ENCODE results near the gene YKT6.
"Not testable (repeated sequence)": the region's sequence is repeated elsewhere in the genome, so short reads cannot be mapped to it uniquely, and the experiment has no call there.

YKT6 gene

DNA sequence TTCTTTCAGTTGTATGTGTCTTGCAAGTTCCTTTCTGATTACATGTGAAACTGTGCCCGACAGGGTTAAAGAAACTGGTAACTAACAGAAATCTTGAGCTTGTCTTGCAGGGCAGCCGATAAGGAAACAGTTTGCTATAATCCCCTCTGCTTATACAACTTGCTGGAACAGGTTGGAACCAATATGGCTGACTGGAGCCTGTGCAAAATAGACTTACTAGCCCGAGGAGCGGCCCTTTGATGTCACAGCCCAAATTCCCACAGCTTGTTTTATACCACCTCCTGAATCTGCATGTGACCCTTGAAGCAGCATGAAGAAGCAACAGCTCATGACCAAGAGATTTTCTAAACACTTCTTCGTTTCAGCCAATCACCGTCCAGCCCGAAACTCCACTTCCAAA is 3.3 kb upstream of the YKT6 start:
- H3K4me2 ChIP-seq (ENCODE audit: low read length), result no peak overlapping the region
- no peaks in the 10 kb centered on the region for H3K9me3 ChIP-seq (replicated peaks; ENCODE audit: low read length)
- no peak overlapping the region for H3K4me3 ChIP-seq (ENCODE audit: low read length)
- H3K36me3 ChIP-seq (ENCODE audit: insufficient read depth, low read length), result no peaks in the 10 kb centered on the region
- H3K9ac ChIP-seq (ENCODE audit: low read depth, low read length), result no peak overlapping the region
- peaks cover 2% of the 10 kb centered on the region for H3K27me3 ChIP-seq (ENCODE audit: control insufficient read depth, insufficient read depth, low read length)
- H3K4me1 ChIP-seq (ENCODE audit: control insufficient read depth, insufficient read depth, low read length), result peaks cover 10% of the 10 kb centered on the region

DNA sequence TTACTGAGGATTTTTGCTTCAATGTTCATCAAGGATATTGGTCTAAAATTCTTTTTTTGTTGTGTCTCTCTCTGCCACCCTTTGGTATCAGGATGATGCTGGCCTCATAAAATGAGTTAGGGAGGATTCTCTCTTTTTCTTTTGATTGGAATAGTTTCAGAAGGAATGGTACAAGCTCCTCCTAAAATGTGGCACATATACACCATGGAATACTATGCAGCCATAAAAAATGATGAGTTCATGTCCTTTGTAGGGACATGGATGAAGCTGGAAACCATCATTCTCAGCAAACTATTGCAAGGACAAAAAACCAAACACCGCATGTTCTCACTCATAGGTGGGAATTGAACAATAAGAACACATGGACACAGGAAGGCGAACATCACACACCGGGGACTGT is 615 bp upstream of the YKT6 start:
- not testable (repeated sequence) for H3K9ac ChIP-seq (ENCODE audit: low read depth, low read length); H3K4me2 ChIP-seq (ENCODE audit: low read length); H3K27me3 ChIP-seq (ENCODE audit: control insufficient read depth, insufficient read depth, low read length); H3K9me3 ChIP-seq (replicated peaks; ENCODE audit: low read length); H3K4me3 ChIP-seq (ENCODE audit: low read length)
- Histone ChIP-seq H3K36me3 (ENCODE audit: insufficient read depth, low read length) (peaks cover 12% of the 10 kb centered on the region), H3K4me1 (ENCODE audit: control insufficient read depth, insufficient read depth, low read length) (peaks cover 14% of the 10 kb centered on the region)

DNA sequence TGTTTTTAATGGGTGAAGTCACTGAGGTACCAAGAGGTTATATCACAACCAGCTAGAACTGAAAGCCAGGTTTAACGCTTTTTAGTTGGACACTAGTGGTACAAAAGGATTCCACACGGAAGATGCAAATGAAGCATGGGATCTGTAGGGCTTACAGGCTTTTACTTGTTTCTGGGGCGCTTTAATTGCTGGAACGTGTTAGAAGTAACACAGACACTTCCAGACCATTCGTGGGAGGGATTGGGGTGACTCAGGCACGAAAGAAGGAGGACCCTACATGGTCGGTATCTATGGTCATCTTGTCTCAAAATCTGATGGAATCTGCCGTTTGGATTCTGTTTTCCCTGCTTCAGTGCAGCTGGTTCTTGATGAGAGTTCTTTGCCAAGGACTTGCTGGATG is 1.0 kb downstream of the YKT6 start:
- Histone ChIP-seq H3K4me3 (ENCODE audit: low read length) (peak overlapping the region; percentile 97), H3K9me3 (replicated peaks; ENCODE audit: low read length) (no peaks in the 10 kb centered on the region), H3K4me2 (ENCODE audit: low read length) (peak overlapping the region; percentile 79), H3K9ac (ENCODE audit: low read depth, low read length) (peak overlapping the region; percentile 96), H3K27me3 (ENCODE audit: control insufficient read depth, insufficient read depth, low read length) (no peaks in the 10 kb centered on the region), H3K36me3 (ENCODE audit: insufficient read depth, low read length) (peaks cover 28% of the 10 kb centered on the region), H3K4me1 (ENCODE audit: control insufficient read depth, insufficient read depth, low read length) (peaks cover 8% of the 10 kb centered on the region)

- Histone ChIP-seq H3K4me3 (ENCODE audit: low read length) (no peak overlapping the region), H3K27me3 (ENCODE audit: control insufficient read depth, insufficient read depth, low read length) (no peaks in the 10 kb centered on the region), H3K4me2 (ENCODE audit: low read length) (no peak overlapping the region), H3K4me1 (ENCODE audit: control insufficient read depth, insufficient read depth, low read length) (peaks cover 8% of the 10 kb centered on the region), H3K9me3 (replicated peaks; ENCODE audit: low read length) (no peaks in the 10 kb centered on the region), H3K36me3 (ENCODE audit: insufficient read depth, low read length) (peaks cover 68% of the 10 kb centered on the region), H3K9ac (ENCODE audit: low read depth, low read length) (no peak overlapping the region)
Measured at GRCh38 chr7:44206008-44206407, 5.2 kb downstream of the YKT6 start.

DNA sequence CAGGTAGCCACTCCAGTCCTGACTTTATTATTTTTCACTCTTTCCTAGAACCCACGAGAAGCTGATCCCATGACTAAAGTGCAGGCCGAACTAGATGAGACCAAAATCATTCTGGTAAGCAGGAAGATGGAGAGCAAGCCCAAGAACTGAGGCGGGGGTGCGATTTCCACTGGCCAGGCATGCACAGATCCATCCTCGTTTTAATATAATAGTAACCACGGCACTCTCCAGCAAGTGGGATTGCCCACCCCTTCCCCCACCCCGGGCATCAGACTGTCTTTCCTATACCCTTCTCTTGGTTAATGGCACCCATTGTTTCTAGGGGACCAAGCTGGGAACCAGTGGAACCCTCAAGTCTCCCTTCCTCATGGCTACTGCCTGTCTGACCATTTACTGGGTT is 7.3 kb downstream of the YKT6 start:
- Histone ChIP-seq H3K36me3 (ENCODE audit: insufficient read depth, low read length) (peaks cover 88% of the 10 kb centered on the region), H3K27me3 (ENCODE audit: control insufficient read depth, insufficient read depth, low read length) (no peaks in the 10 kb centered on the region), H3K4me1 (ENCODE audit: control insufficient read depth, insufficient read depth, low read length) (no peaks in the 10 kb centered on the region), H3K4me2 (ENCODE audit: low read length) (no peak overlapping the region), H3K4me3 (ENCODE audit: low read length) (no peak overlapping the region), H3K9me3 (replicated peaks; ENCODE audit: low read length) (no peaks in the 10 kb centered on the region), H3K9ac (ENCODE audit: low read depth, low read length) (no peak overlapping the region)

- Histone ChIP-seq H3K4me1 (ENCODE audit: control insufficient read depth, insufficient read depth, low read length) (no peaks in the 10 kb centered on the region), H3K9me3 (replicated peaks; ENCODE audit: low read length) (no peaks in the 10 kb centered on the region), H3K4me3 (ENCODE audit: low read length) (no peak overlapping the region), H3K4me2 (ENCODE audit: low read length) (no peak overlapping the region), H3K27me3 (ENCODE audit: control insufficient read depth, insufficient read depth, low read length) (no peaks in the 10 kb centered on the region), H3K36me3 (ENCODE audit: insufficient read depth, low read length) (peaks cover 95% of the 10 kb centered on the region), H3K9ac (ENCODE audit: low read depth, low read length) (no peak overlapping the region)
Measured at GRCh38 chr7:44210107-44210506, 9.3 kb downstream of the YKT6 start.

DNA sequence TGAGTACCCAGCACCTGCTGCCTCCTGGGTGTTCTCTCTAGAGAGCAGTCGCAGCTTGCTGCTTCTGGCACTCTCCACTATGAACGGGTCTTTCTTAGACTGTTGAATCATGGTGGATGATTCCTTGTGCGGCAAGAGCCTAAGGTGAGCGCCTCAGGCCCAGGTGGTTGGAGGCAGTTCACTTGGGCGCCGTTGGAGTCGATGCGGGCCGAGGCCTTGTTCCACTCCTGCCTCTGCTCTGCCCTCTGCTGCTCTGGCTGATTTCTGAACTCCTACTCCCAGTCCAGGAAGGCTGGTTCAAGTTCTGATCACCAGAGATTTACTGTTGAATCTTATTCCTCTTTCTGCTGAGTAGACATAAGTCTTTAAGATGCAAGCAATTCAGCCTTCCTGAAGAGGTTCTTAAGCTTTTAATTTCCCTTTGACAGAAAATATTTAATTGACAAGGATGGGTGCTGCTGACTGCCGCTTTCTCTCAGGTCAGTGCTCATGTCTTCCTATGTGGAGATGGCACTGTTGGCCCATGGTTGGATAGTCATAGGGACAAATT is 10.4 kb downstream of the YKT6 start:
- Histone ChIP-seq H3K4me1 (ENCODE audit: control insufficient read depth, insufficient read depth, low read length) (no peaks in the 10 kb centered on the region), H3K36me3 (ENCODE audit: insufficient read depth, low read length) (peaks cover 84% of the 10 kb centered on the region), H3K27me3 (ENCODE audit: control insufficient read depth, insufficient read depth, low read length) (no peaks in the 10 kb centered on the region), H3K4me3 (ENCODE audit: low read length) (no peak overlapping the region), H3K4me2 (ENCODE audit: low read length) (no peak overlapping the region), H3K9me3 (replicated peaks; ENCODE audit: low read length) (no peaks in the 10 kb centered on the region), H3K9ac (ENCODE audit: low read depth, low read length) (no peak overlapping the region)

GRCh38 chr7:44212018-44212417 is 11.2 kb downstream of the YKT6 start:
- peaks cover 76% of the 10 kb centered on the region for H3K36me3 ChIP-seq (ENCODE audit: insufficient read depth, low read length)
- no peaks in the 10 kb centered on the region for H3K9me3 ChIP-seq (replicated peaks; ENCODE audit: low read length)
- H3K27me3 ChIP-seq (ENCODE audit: control insufficient read depth, insufficient read depth, low read length), result no peaks in the 10 kb centered on the region
- no peak overlapping the region for H3K9ac ChIP-seq (ENCODE audit: low read depth, low read length)
- no peak overlapping the region for H3K4me3 ChIP-seq (ENCODE audit: low read length)
- H3K4me1 ChIP-seq (ENCODE audit: control insufficient read depth, insufficient read depth, low read length), result no peaks in the 10 kb centered on the region
- H3K4me2 ChIP-seq (ENCODE audit: low read length), result no peak overlapping the region

- Histone ChIP-seq H3K9ac (ENCODE audit: low read depth, low read length) (no peak overlapping the region), H3K4me2 (ENCODE audit: low read length) (no peak overlapping the region), H3K4me1 (ENCODE audit: control insufficient read depth, insufficient read depth, low read length) (no peaks in the 10 kb centered on the region), H3K4me3 (ENCODE audit: low read length) (no peak overlapping the region), H3K36me3 (ENCODE audit: insufficient read depth, low read length) (peaks cover 70% of the 10 kb centered on the region), H3K9me3 (replicated peaks; ENCODE audit: low read length) (no peaks in the 10 kb centered on the region), H3K27me3 (ENCODE audit: control insufficient read depth, insufficient read depth, low read length) (no peaks in the 10 kb centered on the region)
Measured at GRCh38 chr7:44212581-44213184, 11.9 kb downstream of the YKT6 start.

DNA sequence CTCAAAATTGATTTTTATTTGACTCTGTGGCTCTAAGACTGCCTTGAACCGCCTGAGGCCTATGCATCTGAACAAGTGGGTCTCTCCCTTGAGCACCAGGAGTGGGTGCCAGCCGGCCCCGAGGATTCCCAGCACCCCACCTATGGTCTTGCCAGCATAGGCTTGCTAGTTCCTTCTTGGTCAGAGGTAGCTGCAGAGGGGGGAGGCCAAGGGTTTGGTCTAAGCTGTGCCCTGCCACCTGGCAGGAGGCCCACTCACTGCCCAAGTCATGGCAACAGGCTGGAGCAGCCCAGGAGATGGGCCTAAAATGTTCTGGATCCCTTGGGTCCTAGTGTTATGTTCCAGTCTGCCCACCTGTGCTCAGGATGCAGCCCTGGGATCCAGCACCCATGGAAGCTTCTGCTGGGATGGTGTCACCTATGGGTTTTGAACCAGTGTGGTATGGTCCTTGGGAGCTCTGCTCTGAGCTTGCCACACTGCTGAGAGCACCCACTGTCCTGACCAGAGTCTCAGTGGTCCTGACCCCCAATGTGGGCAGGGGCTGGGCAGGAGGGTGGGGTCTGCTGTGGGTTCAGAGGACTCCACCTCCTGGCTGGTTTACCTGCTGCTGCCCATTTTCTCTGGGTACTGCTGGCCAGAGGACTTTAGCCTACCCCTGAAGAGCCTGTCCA is 12.6 kb downstream of the YKT6 start:
- Histone ChIP-seq H3K9me3 (replicated peaks; ENCODE audit: low read length) (peaks cover under 1% of the 10 kb centered on the region), H3K4me2 (ENCODE audit: low read length) (no peak overlapping the region), H3K9ac (ENCODE audit: low read depth, low read length) (no peak overlapping the region), H3K4me1 (ENCODE audit: control insufficient read depth, insufficient read depth, low read length) (no peaks in the 10 kb centered on the region), H3K27me3 (ENCODE audit: control insufficient read depth, insufficient read depth, low read length) (no peaks in the 10 kb centered on the region), H3K4me3 (ENCODE audit: low read length) (no peak overlapping the region), H3K36me3 (ENCODE audit: insufficient read depth, low read length) (peaks cover 64% of the 10 kb centered on the region)

DNA sequence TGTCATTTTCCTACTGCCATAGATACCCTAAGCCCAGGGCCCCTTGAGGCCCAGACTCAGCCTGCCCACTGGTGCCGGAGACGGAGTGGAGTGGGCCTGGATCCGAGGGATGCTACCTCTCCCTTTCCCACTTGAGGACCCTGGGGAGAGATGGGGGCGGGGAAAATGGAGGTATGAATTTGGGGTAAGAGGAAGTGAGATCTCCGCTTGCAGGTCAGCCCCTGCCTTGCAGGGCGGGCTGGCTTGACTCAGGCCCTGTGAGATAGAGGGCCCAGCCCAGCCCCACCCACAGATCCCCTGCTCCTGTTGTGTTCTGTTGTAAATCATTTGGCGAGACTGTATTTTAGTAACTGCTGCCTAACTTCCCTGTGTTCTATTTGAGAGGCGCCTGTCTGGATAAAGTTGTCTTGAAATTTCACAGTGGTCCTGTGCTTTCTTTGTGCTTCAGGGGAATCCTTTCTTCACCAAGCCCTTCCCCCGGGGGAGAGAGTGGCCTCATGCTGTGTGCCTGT is 13.2 kb downstream of the YKT6 start:
- no peaks in the 10 kb centered on the region for H3K4me1 ChIP-seq (ENCODE audit: control insufficient read depth, insufficient read depth, low read length)
- H3K4me2 ChIP-seq (ENCODE audit: low read length), result no peak overlapping the region
- H3K27me3 ChIP-seq (ENCODE audit: control insufficient read depth, insufficient read depth, low read length), result no peaks in the 10 kb centered on the region
- no peak overlapping the region for H3K9ac ChIP-seq (ENCODE audit: low read depth, low read length)
- H3K36me3 ChIP-seq (ENCODE audit: insufficient read depth, low read length), result peaks cover 58% of the 10 kb centered on the region
- no peak overlapping the region for H3K4me3 ChIP-seq (ENCODE audit: low read length)
- peaks cover 6% of the 10 kb centered on the region for H3K9me3 ChIP-seq (replicated peaks; ENCODE audit: low read length)

GRCh38 chr7:44215531-44215930 is 14.8 kb downstream of the YKT6 start:
- Histone ChIP-seq H3K27me3 (ENCODE audit: control insufficient read depth, insufficient read depth, low read length) (no peaks in the 10 kb centered on the region), H3K9ac (ENCODE audit: low read depth, low read length) (no peak overlapping the region), H3K36me3 (ENCODE audit: insufficient read depth, low read length) (peaks cover 42% of the 10 kb centered on the region), H3K9me3 (replicated peaks; ENCODE audit: low read length) (peaks cover 12% of the 10 kb centered on the region), H3K4me2 (ENCODE audit: low read length) (no peak overlapping the region), H3K4me1 (ENCODE audit: control insufficient read depth, insufficient read depth, low read length) (no peaks in the 10 kb centered on the region), H3K4me3 (ENCODE audit: low read length) (no peak overlapping the region)

Measured in skeletal muscle satellite cell (primary cell).